Measurements from ENCODE around the gene AMER1. TPM values are rescaled to one million over a fixed set of nuclear protein-coding genes. Genes with fewer than 3 reads are reported as not detected.

AMER1 gene
- total RNA-seq, 1 donor from 2014 or later, result 6.5 TPM

DNA sequence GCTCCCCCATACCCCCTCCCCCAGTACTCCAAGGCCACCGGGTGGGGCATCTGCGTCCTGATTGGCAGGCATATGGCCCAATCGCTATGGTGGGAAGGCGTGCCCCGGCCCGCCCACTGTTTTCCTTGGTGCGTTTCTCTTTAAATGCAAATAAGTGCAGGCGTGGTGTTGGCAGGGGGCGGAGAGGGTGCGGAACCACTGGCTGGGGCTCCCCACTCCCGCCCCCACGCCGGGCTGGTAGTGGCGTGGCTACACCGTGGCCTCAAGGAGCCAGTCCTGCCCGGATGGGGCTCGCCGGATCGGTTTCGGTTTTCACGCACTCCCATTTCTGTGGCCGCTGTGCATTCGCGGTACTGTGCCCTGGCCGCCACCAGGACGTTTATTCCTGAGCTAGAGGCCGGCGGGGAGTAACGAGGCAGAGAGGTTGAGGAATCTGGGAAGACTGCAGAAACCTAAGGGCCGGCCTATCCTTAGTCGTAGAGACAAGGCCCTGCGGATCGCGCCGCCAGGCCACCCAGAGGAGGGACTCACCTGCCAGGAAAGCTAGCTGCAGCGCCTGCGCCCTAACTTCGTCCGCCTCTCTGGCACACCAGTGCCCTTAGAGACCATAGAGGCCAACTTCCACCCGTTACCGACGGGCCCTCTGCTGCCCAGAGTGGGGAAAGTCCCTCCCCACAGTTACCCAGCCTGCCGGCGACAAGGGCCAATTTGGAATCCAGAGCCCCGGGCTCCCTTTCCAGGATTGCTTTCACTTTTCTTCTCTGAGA is 410 bp upstream of the AMER1 start:
- no peaks in the 10 kb centered on the region for H3K79me2 ChIP-seq (ENCODE audit: insufficient read depth, low read length)
- peaks cover 7% of the 10 kb centered on the region for H3K4me1 Mint-ChIP-seq (ENCODE audit: low read depth, unreplicated experiment)
- H3K9me3 ChIP-seq (ENCODE audit: insufficient read depth, low read depth, low read length), result no peaks in the 10 kb centered on the region
- H4K20me1 ChIP-seq (ENCODE audit: insufficient read depth, low read length), result peaks cover 6% of the 10 kb centered on the region
- peak overlapping the region; percentile 88 for H2AFZ ChIP-seq (ENCODE audit: low read depth, low read length)
- peak overlapping the region; percentile 84 for H3K4me3 Mint-ChIP-seq (ENCODE audit: unreplicated experiment)
- peaks cover 3% of the 10 kb centered on the region for H3K4me1 ChIP-seq (ENCODE audit: insufficient read depth, low read length)
- no peaks in the 10 kb centered on the region for H3K27me3 Mint-ChIP-seq (ENCODE audit: low read depth, unreplicated experiment)
- peak overlapping the region; percentile 89 for H3K4me2 ChIP-seq (ENCODE audit: low read length)
- peak overlapping the region; percentile 66 for H3K4me3 ChIP-seq (ENCODE audit: insufficient read depth, low read depth, low read length)
- H3K27me3 ChIP-seq (ENCODE audit: insufficient read depth, low read length), result no peaks in the 10 kb centered on the region
- H3K36me3 ChIP-seq (ENCODE audit: insufficient read depth, low read length), result no peaks in the 10 kb centered on the region
- H3K9ac ChIP-seq (ENCODE audit: low read length), result peak overlapping the region; percentile 84
- peak overlapping the region; percentile 58 for H3K27ac Mint-ChIP-seq (ENCODE audit: unreplicated experiment)
- peak overlapping the region; percentile 63 for H3K27ac ChIP-seq (ENCODE audit: low read depth, low read length)
- DNase-seq (ENCODE audit: low read depth) (peak; percentile 86), FAIRE-seq (peak; percentile 23)
- H3K9me3 Mint-ChIP-seq (ENCODE audit: unreplicated experiment), result no peaks in the 10 kb centered on the region
- no peaks in the 10 kb centered on the region for H3K36me3 Mint-ChIP-seq (ENCODE audit: low read depth, unreplicated experiment)
- TF ChIP-seq EZH2 (IDR thresholded peaks at IDR 0.05; ENCODE audit: insufficient read depth, low read length), result no peak
- TF ChIP-seq, protein P1, sequence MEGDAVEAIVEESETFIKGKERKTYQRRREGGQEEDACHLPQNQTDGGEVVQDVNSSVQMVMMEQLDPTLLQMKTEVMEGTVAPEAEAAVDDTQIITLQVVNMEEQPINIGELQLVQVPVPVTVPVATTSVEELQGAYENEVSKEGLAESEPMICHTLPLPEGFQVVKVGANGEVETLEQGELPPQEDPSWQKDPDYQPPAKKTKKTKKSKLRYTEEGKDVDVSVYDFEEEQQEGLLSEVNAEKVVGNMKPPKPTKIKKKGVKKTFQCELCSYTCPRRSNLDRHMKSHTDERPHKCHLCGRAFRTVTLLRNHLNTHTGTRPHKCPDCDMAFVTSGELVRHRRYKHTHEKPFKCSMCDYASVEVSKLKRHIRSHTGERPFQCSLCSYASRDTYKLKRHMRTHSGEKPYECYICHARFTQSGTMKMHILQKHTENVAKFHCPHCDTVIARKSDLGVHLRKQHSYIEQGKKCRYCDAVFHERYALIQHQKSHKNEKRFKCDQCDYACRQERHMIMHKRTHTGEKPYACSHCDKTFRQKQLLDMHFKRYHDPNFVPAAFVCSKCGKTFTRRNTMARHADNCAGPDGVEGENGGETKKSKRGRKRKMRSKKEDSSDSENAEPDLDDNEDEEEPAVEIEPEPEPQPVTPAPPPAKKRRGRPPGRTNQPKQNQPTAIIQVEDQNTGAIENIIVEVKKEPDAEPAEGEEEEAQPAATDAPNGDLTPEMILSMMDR (IDR thresholded peaks at IDR 0.05; ENCODE audit: insufficient read depth, low read depth, low read length), result no peak

DNA sequence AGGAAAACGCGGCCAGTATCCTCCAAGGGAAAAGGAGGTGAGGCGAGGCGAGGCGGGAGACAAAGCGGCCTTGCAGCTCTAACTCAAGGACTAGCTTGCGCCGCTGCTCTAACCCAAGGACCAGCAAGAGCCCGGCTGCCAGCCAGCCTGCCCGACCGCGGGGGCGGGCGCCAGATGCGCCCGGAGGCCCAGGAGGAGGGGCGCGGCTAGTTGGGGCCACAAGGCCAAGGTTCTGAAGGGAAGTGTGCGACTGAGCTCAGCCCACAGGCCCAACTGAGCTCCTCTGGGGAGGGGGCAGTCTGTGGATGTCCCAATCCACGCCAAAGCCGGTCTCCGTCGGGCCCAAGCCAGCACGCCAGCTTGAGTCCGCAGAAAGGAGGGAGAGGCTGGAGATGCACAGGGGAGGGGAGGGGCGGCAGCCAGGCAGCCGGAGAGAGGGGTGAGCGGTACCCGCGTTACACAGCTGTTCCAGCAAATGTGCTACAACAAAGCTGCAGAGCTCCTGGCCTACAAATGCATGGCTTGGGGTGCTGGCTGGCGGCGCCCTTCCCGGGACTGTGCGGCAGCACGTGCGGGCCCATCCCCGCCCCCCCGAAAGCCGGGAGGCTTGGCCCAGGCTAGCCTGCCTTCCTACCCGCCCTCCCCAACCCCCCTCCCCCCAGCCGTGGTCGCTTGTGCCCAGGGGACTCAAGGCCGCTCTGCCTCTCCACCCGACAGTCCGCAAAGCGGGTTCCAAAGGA is 637 bp downstream of the AMER1 start:
- H3K27ac Mint-ChIP-seq (ENCODE audit: unreplicated experiment), result peak overlapping the region; percentile 58
- TF ChIP-seq, protein P1 (IDR thresholded peaks at IDR 0.05; ENCODE audit: insufficient read depth, low read depth, low read length), result no peak

More for the DNA sequence above, 637 bp downstream of the AMER1 start:
- H3K4me2 ChIP-seq (ENCODE audit: low read length), result peak overlapping the region; percentile 89
- no peaks in the 10 kb centered on the region for H3K9me3 ChIP-seq (ENCODE audit: insufficient read depth, low read depth, low read length)
- no peaks in the 10 kb centered on the region for H3K36me3 ChIP-seq (ENCODE audit: insufficient read depth, low read length)
- H3K79me2 ChIP-seq (ENCODE audit: insufficient read depth, low read length), result no peaks in the 10 kb centered on the region
- H3K4me3 Mint-ChIP-seq (ENCODE audit: unreplicated experiment), result peak overlapping the region; percentile 87
- no peaks in the 10 kb centered on the region for H3K27me3 ChIP-seq (ENCODE audit: insufficient read depth, low read length)
- H2AFZ ChIP-seq (ENCODE audit: low read depth, low read length), result peak overlapping the region; percentile 88
- peak overlapping the region; percentile 66 for H3K4me3 ChIP-seq (ENCODE audit: insufficient read depth, low read depth, low read length)
- H3K9me3 Mint-ChIP-seq (ENCODE audit: unreplicated experiment), result no peaks in the 10 kb centered on the region
- H3K4me1 Mint-ChIP-seq (ENCODE audit: low read depth, unreplicated experiment), result peaks cover 7% of the 10 kb centered on the region
- H3K9ac ChIP-seq (ENCODE audit: low read length), result peak overlapping the region; percentile 84
- H4K20me1 ChIP-seq (ENCODE audit: insufficient read depth, low read length), result peaks cover 6% of the 10 kb centered on the region
- FAIRE-seq (no peak), DNase-seq (ENCODE audit: low read depth) (peak; percentile 17)
- H3K27me3 Mint-ChIP-seq (ENCODE audit: low read depth, unreplicated experiment), result no peaks in the 10 kb centered on the region
- peak overlapping the region; percentile 33 for H3K27ac ChIP-seq (ENCODE audit: low read depth, low read length)
- no peaks in the 10 kb centered on the region for H3K36me3 Mint-ChIP-seq (ENCODE audit: low read depth, unreplicated experiment)
- H3K4me1 ChIP-seq (ENCODE audit: insufficient read depth, low read length), result peaks cover 3% of the 10 kb centered on the region

Measured in astrocyte (in vitro differentiated cells and primary cell).